ENCODE results near the gene HOXA3. TPM values are rescaled to one million over a fixed set of nuclear protein-coding genes. Genes with fewer than 3 reads are reported as not detected.

The HOXA3 gene
- total RNA-seq, 1 experiment from 2014 or later: 9.2 TPM

DNA sequence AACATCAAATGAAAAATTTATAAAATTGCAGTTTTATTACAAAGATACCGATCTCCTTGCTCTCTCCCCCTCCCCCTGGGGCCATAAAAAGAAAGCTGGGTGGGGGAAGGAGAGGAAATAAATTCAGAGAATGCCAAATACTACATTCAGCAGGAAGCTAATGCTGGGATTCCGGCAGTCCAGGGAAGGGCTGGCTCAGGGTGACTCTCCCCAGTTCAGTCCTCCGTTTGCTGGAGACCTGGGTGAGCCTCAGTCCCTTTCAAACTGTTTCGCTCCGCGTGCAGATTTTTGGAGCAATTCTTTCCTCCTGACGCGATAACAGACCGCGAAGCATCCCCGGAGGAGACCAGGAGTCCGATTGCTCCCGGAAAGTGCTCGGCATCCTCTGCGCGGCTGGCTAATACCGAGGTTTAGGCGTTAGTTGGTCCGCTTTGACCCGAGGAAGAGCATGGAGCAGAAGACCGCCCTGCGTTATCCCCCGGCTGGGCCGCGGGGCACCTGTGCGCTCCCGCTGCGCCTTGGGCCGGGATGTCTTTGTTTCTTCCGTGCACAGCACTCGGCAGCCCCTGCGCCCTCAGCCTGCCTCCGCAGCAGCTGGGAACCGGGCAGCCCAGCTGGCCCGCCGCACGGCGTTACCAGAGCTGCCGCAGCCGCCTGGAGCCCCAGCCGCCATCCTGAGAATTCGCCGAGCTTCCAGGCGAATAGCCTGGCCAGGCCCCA lies 46.0 kb downstream of the HOXA3 start:
- Histone ChIP-seq H3K27me3 (ENCODE audit: insufficient read depth, low read length) (no peaks in the 10 kb centered on the region), H3K9me2 (ENCODE audit: insufficient read depth) (no peaks in the 10 kb centered on the region), H3K9ac (ENCODE audit: low read length) (no peak overlapping the region), H3K79me2 (ENCODE audit: insufficient read depth, low read length) (no peaks in the 10 kb centered on the region), H3K36me3 (ENCODE audit: control insufficient read depth in 1 of 2, insufficient read depth in 2 of 2, low read length in 2 of 2) (no peaks in the 10 kb centered on the region), H4K20me1 (ENCODE audit: insufficient read depth) (no peaks in the 10 kb centered on the region), H3K4me2 (ENCODE audit: low read length) (no peak overlapping the region), H3K4me1 (ENCODE audit: control insufficient read depth in 1 of 2, insufficient read depth in 2 of 2, low read length in 2 of 2) (peaks cover 9 to 10% of the 10 kb centered on the region in 2 experiments), H3K27ac (ENCODE audit: low read depth, low read length) (no peak overlapping the region), H2AFZ (ENCODE audit: low read depth, low read length, poor library complexity, severe bottlenecking) (no peak overlapping the region), H3K4me3 (replicated peaks in 1 of 2; ENCODE audit: low read depth in 1 of 2, low read length in 2 of 2) (no peak overlapping the region), H3K9me3 (ENCODE audit: control insufficient read depth in 1 of 2, insufficient read depth in 1 of 2, low read depth in 1 of 2, low read length in 2 of 2) (no peaks in the 10 kb centered on the region)
- ChIA-PET POLR2A (no interaction called here), CTCF (no interaction called here), RAD21 (ENCODE audit: low non-redundant PET in 1 of 2, low total read pairs in 2 of 2, uncharacterized antibody in 2 of 2, unreplicated experiment in 2 of 2) (no interaction called here)
- intact Hi-C loops (cut with micrococcal nuclease): no loop called here
- no TSS peak for BruUV-seq (replicated peaks)
- TF ChIP-seq EGR1 (IDR thresholded peaks at IDR 0.05; ENCODE audit: low read depth) (no peak), JUND (IDR thresholded peaks at IDR 0.05) (no peak), POLR2AphosphoS5 (IDR thresholded peaks at IDR 0.05; ENCODE audit: low read depth, low read length) (no peak), CEBPB (IDR thresholded peaks at IDR 0.05; ENCODE audit: low read depth) (no peak), EZH2phosphoT487 (IDR thresholded peaks at IDR 0.05; ENCODE audit: borderline replicate concordance) (no peak), POLR2A (IDR thresholded peaks at IDR 0.05; ENCODE audit: borderline replicate concordance, extremely low read depth, insufficient read depth, insufficient read length) (no peak), TCF7L2 (IDR thresholded peaks at IDR 0.05; ENCODE audit: borderline replicate concordance, extremely low read depth, insufficient read depth, insufficient read length) (no peak), ZFX (IDR thresholded peaks at IDR 0.05) (no peak)
- TF ChIP-seq, protein P1, sequence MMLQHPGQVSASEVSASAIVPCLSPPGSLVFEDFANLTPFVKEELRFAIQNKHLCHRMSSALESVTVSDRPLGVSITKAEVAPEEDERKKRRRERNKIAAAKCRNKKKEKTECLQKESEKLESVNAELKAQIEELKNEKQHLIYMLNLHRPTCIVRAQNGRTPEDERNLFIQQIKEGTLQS (IDR thresholded peaks at IDR 0.05): no peak
- TF ChIP-seq, protein P2, sequence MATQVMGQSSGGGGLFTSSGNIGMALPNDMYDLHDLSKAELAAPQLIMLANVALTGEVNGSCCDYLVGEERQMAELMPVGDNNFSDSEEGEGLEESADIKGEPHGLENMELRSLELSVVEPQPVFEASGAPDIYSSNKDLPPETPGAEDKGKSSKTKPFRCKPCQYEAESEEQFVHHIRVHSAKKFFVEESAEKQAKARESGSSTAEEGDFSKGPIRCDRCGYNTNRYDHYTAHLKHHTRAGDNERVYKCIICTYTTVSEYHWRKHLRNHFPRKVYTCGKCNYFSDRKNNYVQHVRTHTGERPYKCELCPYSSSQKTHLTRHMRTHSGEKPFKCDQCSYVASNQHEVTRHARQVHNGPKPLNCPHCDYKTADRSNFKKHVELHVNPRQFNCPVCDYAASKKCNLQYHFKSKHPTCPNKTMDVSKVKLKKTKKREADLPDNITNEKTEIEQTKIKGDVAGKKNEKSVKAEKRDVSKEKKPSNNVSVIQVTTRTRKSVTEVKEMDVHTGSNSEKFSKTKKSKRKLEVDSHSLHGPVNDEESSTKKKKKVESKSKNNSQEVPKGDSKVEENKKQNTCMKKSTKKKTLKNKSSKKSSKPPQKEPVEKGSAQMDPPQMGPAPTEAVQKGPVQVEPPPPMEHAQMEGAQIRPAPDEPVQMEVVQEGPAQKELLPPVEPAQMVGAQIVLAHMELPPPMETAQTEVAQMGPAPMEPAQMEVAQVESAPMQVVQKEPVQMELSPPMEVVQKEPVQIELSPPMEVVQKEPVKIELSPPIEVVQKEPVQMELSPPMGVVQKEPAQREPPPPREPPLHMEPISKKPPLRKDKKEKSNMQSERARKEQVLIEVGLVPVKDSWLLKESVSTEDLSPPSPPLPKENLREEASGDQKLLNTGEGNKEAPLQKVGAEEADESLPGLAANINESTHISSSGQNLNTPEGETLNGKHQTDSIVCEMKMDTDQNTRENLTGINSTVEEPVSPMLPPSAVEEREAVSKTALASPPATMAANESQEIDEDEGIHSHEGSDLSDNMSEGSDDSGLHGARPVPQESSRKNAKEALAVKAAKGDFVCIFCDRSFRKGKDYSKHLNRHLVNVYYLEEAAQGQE (IDR thresholded peaks at IDR 0.05; ENCODE audit: low read depth): no peak
- no peak for ATAC-seq
- DNase-seq (ENCODE audit: low read depth, low spot score): no peak

Data from HCT116 (cell line).